WTC11 (cell line): ENCODE measurements around the gene SDF4. TPM values are rescaled to one million over a fixed set of nuclear protein-coding genes. Genes with fewer than 3 reads are reported as not detected.

Experiments used
- ATAC-seq: fragments of 200-7000 bp; cut with Tn5 transposase; 2 replicates; pipeline ENCODE4 v1.10.0; 2021; ENCODE audit warnings: mild to moderate bottlenecking, moderate library complexity
- CTCF ChIA-PET: fragments of 300-600 bp; sonication (Branson Sonifier 250); formaldehyde crosslinking; loops from one replicate; lab custom pipeline; 2021; ENCODE audit warnings: antibody characterized with exemption; lab: Charles Lee
- POLR2A ChIA-PET: fragments of 350-600 bp; sonication (Branson Sonifier 250); formaldehyde crosslinking; loops from one replicate; lab custom pipeline; 2021; ENCODE audit warnings: antibody characterized with exemption; lab: Charles Lee
- DNase-seq: peaks from one replicate; pipeline ENCODE4 v3.0.0; 2021; ENCODE audit warnings: low spot score
- H3K27ac Mint-ChIP-seq: 2 replicates; pipeline ENCODE4 v1.8.0; 2021; ENCODE audit warnings: mixed read lengths
- H3K27me3 Mint-ChIP-seq: 2 replicates; pipeline ENCODE4 v1.8.0; 2021; ENCODE audit warnings: low read depth, mild to moderate bottlenecking, moderate library complexity, mixed read lengths
- H3K36me3 Mint-ChIP-seq: 2 replicates; pipeline ENCODE4 v1.8.0; 2021; ENCODE audit warnings: mixed read lengths
- H3K4me1 Mint-ChIP-seq: 2 replicates; pipeline ENCODE4 v1.8.0; 2022; ENCODE audit warnings: mixed read lengths
- H3K4me3 Mint-ChIP-seq: 2 replicates; pipeline ENCODE4 v1.8.0; 2021; ENCODE audit warnings: mild to moderate bottlenecking, moderate library complexity, mixed read lengths
- H3K9me3 Mint-ChIP-seq: 2 replicates; pipeline ENCODE4 v1.8.0; 2021; ENCODE audit warnings: mixed read lengths
- CBFB ChIP-seq: sonication (generic); formaldehyde crosslinking; IDR thresholded peaks from 2 replicates; pipeline ENCODE4 v1.8.1; 2022; ENCODE audit warnings: mild to moderate bottlenecking, low read depth, missing genetic modification reagents
- CDX4 ChIP-seq: fragments of 250-450 bp; sonication (Bioruptor Pico); IDR thresholded peaks from 2 replicates; pipeline ENCODE4 v1.9.0; 2021; ENCODE audit warnings: moderate library complexity, mild to moderate bottlenecking, inconsistent platforms, borderline replicate concordance
- CREM ChIP-seq: sonication (generic); formaldehyde crosslinking; IDR thresholded peaks from 2 replicates; pipeline ENCODE4 v1.8.1; 2022; ENCODE audit warnings: mild to moderate bottlenecking, missing genetic modification reagents, moderate library complexity
- E2F5 ChIP-seq: sonication (generic); formaldehyde crosslinking; IDR thresholded peaks from 2 replicates; pipeline ENCODE4 v1.8.1; 2022; ENCODE audit warnings: mild to moderate bottlenecking, moderate library complexity, missing genetic modification reagents
- ESRRA ChIP-seq: sonication (generic); formaldehyde crosslinking; IDR thresholded peaks from 2 replicates; pipeline ENCODE4 v1.8.1; 2022; ENCODE audit warnings: mild to moderate bottlenecking, missing genetic modification reagents, borderline replicate concordance
- HMGA2 ChIP-seq: fragments of 250-450 bp; sonication (Bioruptor Pico); IDR thresholded peaks from 2 replicates; pipeline ENCODE4 v1.4.0; 2021; ENCODE audit warnings: mild to moderate bottlenecking, moderate library complexity
- HMGXB4 ChIP-seq: sonication (generic); formaldehyde crosslinking; IDR thresholded peaks from 2 replicates; pipeline ENCODE4 v1.8.1; 2023; ENCODE audit warnings: mild to moderate bottlenecking, moderate library complexity, missing genetic modification reagents
- JAZF1 ChIP-seq: fragments of 250-450 bp; sonication (Bioruptor Pico); IDR thresholded peaks from 2 replicates; pipeline ENCODE4 v1.9.0; 2021; ENCODE audit warnings: moderate library complexity, mild to moderate bottlenecking, inconsistent platforms
- MYBL2 ChIP-seq: sonication (generic); formaldehyde crosslinking; IDR thresholded peaks from 2 replicates; pipeline ENCODE4 v1.8.1; 2023; ENCODE audit warnings: mild to moderate bottlenecking, moderate library complexity, missing genetic modification reagents
- TP53 ChIP-seq: sonication (generic); formaldehyde crosslinking; IDR thresholded peaks from 2 replicates; pipeline ENCODE4 v1.8.1; 2023; ENCODE audit warnings: mild to moderate bottlenecking, missing genetic modification reagents
- ZBTB21 ChIP-seq: sonication (generic); formaldehyde crosslinking; IDR thresholded peaks from 2 replicates; pipeline ENCODE4 v1.8.1; 2023; ENCODE audit warnings: mild to moderate bottlenecking, missing genetic modification reagents, borderline replicate concordance
- ZBTB43 ChIP-seq: sonication (generic); formaldehyde crosslinking; IDR thresholded peaks from 2 replicates; pipeline ENCODE4 v1.8.1; 2023; ENCODE audit warnings: mild to moderate bottlenecking, missing genetic modification reagents
- ZNF423 ChIP-seq: fragments of 250-450 bp; sonication (Bioruptor Pico); IDR thresholded peaks from 2 replicates; pipeline ENCODE4 v2.1.2; 2022; ENCODE audit warnings: mild to moderate bottlenecking, moderate library complexity
- ZSCAN18 ChIP-seq: fragments of 250-450 bp; sonication (Bioruptor Pico); IDR thresholded peaks from 2 replicates; pipeline ENCODE4 v2.1.2; 2022; ENCODE audit warnings: mild to moderate bottlenecking, moderate library complexity
- total RNA-seq: library from RNA; stranded (reverse); gene quantifications from 3 replicates; pipeline ENCODE4 v1.2.3, GENCODE V29; 2021
- TF ChIP-seq, protein P1 (sequence below): fragments of 250-450 bp; sonication (Bioruptor Pico); IDR thresholded peaks from 2 replicates; pipeline ENCODE4 v1.9.0; 2021; ENCODE audit warnings: mild to moderate bottlenecking
- TF ChIP-seq, protein P2 (sequence below): sonication (generic); formaldehyde crosslinking; conservative IDR thresholded peaks from 2 replicates; pipeline ENCODE4 v1.8.1; 2022; ENCODE audit warnings: mild to moderate bottlenecking, missing genetic modification reagents
- TF ChIP-seq, protein P3 (sequence below): sonication (generic); formaldehyde crosslinking; IDR thresholded peaks from 2 replicates; pipeline ENCODE4 v1.8.0; 2023; ENCODE audit warnings: missing genetic modification reagents, mild to moderate bottlenecking, borderline replicate concordance

Gene SDF4
- total RNA-seq, 1 experiment from 2014 or later = 101 TPM

DNA sequence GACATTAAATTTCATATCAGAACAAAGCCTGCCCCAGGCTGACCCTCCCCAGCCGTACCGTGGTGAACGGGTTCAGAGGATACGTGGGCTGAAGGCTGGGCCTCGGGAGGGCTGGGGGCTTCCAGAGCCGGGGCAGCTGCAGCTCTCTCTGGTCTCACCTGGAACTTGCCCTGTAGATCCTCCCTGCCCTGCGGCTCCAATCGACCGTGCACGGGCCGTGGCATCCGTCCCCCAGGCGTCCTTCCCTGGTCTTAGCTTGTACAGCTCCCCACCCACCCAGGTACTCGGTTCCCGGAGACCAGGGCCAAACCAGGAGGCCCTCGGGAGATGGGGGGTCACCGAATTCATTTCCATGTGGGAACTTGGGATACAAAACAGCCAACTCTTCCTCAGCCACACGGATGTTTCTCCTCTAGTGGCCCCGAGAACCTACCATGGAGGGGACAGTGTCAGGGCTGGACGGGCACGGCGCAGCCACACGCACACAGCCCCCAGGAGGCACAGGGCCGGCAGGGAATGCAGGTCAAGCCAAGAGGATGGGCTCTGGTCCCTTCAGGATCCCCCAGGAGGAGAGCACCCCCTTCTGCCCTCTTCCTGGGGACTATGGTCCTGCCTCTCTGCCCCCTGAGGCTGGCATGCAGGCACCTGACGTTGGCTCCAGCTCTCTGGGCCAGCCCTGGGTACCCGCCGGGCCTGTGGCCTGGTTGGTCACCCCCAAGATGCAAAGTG, 3.4 kb upstream of the SDF4 start (continued):
- no peak for TF ChIP-seq ZSCAN18 (CRISPR knock-in tag)
- TF ChIP-seq CREM (CRISPR knock-in tag) = no peak
- TF ChIP-seq HMGA2 (CRISPR knock-in tag) = no peak

- CTCF ChIA-PET = no interaction called here
- TF ChIP-seq, protein P1, sequence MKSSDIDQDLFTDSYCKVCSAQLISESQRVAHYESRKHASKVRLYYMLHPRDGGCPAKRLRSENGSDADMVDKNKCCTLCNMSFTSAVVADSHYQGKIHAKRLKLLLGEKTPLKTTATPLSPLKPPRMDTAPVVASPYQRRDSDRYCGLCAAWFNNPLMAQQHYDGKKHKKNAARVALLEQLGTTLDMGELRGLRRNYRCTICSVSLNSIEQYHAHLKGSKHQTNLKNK (CRISPR knock-in tag) = no peak
- no peak for TF ChIP-seq ZNF423
- no peak for TF ChIP-seq E2F5 (CRISPR knock-in tag)
- TF ChIP-seq TP53 (CRISPR knock-in tag) = no peak
- no peak for TF ChIP-seq CDX4 (CRISPR knock-in tag)
- TF ChIP-seq ESRRA (CRISPR knock-in tag) = no peak
- TF ChIP-seq, protein P2, sequence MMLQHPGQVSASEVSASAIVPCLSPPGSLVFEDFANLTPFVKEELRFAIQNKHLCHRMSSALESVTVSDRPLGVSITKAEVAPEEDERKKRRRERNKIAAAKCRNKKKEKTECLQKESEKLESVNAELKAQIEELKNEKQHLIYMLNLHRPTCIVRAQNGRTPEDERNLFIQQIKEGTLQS (CRISPR knock-in tag) = no peak
- no peak for TF ChIP-seq ZBTB21 (CRISPR knock-in tag)
- no peak for TF ChIP-seq CBFB (CRISPR knock-in tag)
- TF ChIP-seq, all 79 proteins: peak for 0
These were observed 2.5 kb upstream of the SDF4 start for GRCh38 chr1:1234180-1234808.

DNA sequence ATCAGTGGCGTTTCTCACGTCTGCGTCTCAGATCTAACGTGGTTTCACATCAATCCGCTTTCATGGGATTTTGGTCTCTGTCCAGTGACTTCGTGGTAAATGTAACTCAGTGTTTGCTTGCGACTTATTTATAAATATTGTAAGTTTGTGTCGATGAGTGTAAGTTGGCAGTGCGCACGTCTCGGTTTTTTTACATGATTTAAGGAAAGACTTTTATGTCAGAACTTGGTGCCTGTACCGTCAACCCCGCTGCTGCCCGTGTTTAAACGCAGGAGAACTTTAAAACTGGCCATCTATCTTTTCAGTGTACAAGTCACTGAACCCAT, 1.7 kb upstream of the SDF4 start:
- H3K27me3 Mint-ChIP-seq = no peaks in the 10 kb centered on the region
- peaks cover 10% of the 10 kb centered on the region for H3K36me3 Mint-ChIP-seq
- H3K4me3 Mint-ChIP-seq = peak overlapping the region; percentile 60
- ATAC-seq (no peak), DNase-seq (no peak)
- CTCF ChIA-PET = no interaction called here
- POLR2A ChIA-PET = no interaction called here
- peaks cover 10% of the 10 kb centered on the region for H3K4me1 Mint-ChIP-seq
- TF ChIP-seq MYBL2 (CRISPR knock-in tag) (no peak), HMGXB4 (CRISPR knock-in tag) (no peak), HMGA2 (CRISPR knock-in tag) (no peak), ZBTB43 (CRISPR knock-in tag) (no peak), JAZF1 (CRISPR knock-in tag) (no peak)
- TF ChIP-seq, protein P3, sequence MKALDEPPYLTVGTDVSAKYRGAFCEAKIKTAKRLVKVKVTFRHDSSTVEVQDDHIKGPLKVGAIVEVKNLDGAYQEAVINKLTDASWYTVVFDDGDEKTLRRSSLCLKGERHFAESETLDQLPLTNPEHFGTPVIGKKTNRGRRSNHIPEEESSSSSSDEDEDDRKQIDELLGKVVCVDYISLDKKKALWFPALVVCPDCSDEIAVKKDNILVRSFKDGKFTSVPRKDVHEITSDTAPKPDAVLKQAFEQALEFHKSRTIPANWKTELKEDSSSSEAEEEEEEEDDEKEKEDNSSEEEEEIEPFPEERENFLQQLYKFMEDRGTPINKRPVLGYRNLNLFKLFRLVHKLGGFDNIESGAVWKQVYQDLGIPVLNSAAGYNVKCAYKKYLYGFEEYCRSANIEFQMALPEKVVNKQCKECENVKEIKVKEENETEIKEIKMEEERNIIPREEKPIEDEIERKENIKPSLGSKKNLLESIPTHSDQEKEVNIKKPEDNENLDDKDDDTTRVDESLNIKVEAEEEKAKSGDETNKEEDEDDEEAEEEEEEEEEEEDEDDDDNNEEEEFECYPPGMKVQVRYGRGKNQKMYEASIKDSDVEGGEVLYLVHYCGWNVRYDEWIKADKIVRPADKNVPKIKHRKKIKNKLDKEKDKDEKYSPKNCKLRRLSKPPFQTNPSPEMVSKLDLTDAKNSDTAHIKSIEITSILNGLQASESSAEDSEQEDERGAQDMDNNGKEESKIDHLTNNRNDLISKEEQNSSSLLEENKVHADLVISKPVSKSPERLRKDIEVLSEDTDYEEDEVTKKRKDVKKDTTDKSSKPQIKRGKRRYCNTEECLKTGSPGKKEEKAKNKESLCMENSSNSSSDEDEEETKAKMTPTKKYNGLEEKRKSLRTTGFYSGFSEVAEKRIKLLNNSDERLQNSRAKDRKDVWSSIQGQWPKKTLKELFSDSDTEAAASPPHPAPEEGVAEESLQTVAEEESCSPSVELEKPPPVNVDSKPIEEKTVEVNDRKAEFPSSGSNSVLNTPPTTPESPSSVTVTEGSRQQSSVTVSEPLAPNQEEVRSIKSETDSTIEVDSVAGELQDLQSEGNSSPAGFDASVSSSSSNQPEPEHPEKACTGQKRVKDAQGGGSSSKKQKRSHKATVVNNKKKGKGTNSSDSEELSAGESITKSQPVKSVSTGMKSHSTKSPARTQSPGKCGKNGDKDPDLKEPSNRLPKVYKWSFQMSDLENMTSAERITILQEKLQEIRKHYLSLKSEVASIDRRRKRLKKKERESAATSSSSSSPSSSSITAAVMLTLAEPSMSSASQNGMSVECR (CRISPR knock-in tag) = no peak
- no peak overlapping the region for H3K27ac Mint-ChIP-seq
- H3K9me3 Mint-ChIP-seq = peaks cover 3% of the 10 kb centered on the region; the same call in 1 of the 2 replicates

More at GRCh38 chr1:1234180-1234808, 2.5 kb upstream of the SDF4 start:
- peaks cover 10% of the 10 kb centered on the region for H3K4me1 Mint-ChIP-seq
- H3K36me3 Mint-ChIP-seq = peaks cover 10% of the 10 kb centered on the region
- no peaks in the 10 kb centered on the region for H3K27me3 Mint-ChIP-seq
- peaks cover 3% of the 10 kb centered on the region; the same call in 1 of the 2 replicates for H3K9me3 Mint-ChIP-seq
- DNase-seq (no peak), ATAC-seq (no peak)
- H3K27ac Mint-ChIP-seq = no peak overlapping the region
- POLR2A ChIA-PET = no interaction called here
- H3K4me3 Mint-ChIP-seq = peak overlapping the region; percentile 60; the same call in 1 of the 2 replicates
